ENCODE measurements around the gene OSBPL7.
"Not testable (repeated sequence)": the region's sequence is repeated elsewhere in the genome, so short reads cannot be mapped to it uniquely, and the experiment has no call there.

OSBPL7 gene

GRCh38 chr17:47806026-47806912, 15.3 kb downstream of the OSBPL7 start:
- no peak for DNase-seq

GRCh38 chr17:47804461-47804860, 17.1 kb downstream of the OSBPL7 start:
- no peak for DNase-seq

GRCh38 chr17:47803751-47804150, 17.8 kb downstream of the OSBPL7 start:
- no peak for DNase-seq

GRCh38 chr17:47803201-47803600, 18.4 kb downstream of the OSBPL7 start:
- no peak for DNase-seq

- DNase-seq: peak; percentile 57
Measured at GRCh38 chr17:47802341-47803022, 19.1 kb downstream of the OSBPL7 start.

- no peak for DNase-seq
Measured at GRCh38 chr17:47801906-47802305, 19.7 kb downstream of the OSBPL7 start.

- DNase-seq: no peak
Measured at GRCh38 chr17:47801176-47801765, 20.3 kb downstream of the OSBPL7 start.

- DNase-seq: no peak
Measured at GRCh38 chr17:47800686-47801085, 20.9 kb downstream of the OSBPL7 start.

GRCh38 chr17:47797797-47798196, 23.8 kb downstream of the OSBPL7 start:
- no peak for DNase-seq

- DNase-seq: no peak
Measured at GRCh38 chr17:47792979-47793378, 28.6 kb downstream of the OSBPL7 start.

- DNase-seq: no peak
Measured at GRCh38 chr17:47792457-47792856, 29.1 kb downstream of the OSBPL7 start.

GRCh38 chr17:47791025-47791424, 30.6 kb downstream of the OSBPL7 start:
- no peak for DNase-seq

- peak; percentile 60 for DNase-seq
Measured at GRCh38 chr17:47789611-47790561, 31.7 kb downstream of the OSBPL7 start.

GRCh38 chr17:47785538-47786123, 36.0 kb downstream of the OSBPL7 start:
- DNase-seq: no peak

GRCh38 chr17:47781397-47781796, 40.2 kb downstream of the OSBPL7 start:
- no peak for DNase-seq

GRCh38 chr17:47778184-47778635, 43.4 kb downstream of the OSBPL7 start:
- DNase-seq: no peak

- no peak for DNase-seq
Measured at GRCh38 chr17:47776330-47777197, 45.0 kb downstream of the OSBPL7 start.

- no peak for DNase-seq
Measured at GRCh38 chr17:47774987-47775580, 46.5 kb downstream of the OSBPL7 start.

- no peak for DNase-seq
Measured at GRCh38 chr17:47774331-47774730, 47.3 kb downstream of the OSBPL7 start.

- DNase-seq: not testable (repeated sequence)
Measured at GRCh38 chr17:47773649-47774048, 47.9 kb downstream of the OSBPL7 start.

All from stimulated activated CD4-positive, alpha-beta T cell treated with anti-CD3 and anti-CD28 coated beads, Interleukin-12 subunit alpha, Interleukin-12 subunit beta, amount 100 ng/mL, for 4 hours (primary cell).